Retinal pigment epithelial cell (primary cell): ENCODE measurements around the gene NMT1.

ENCODE experiments used
- DNase-seq: peaks from one replicate; pipeline ENCODE4 v3.0.0-alpha.2; 2010; ENCODE audit warnings: low read depth
- H3K4me3 ChIP-seq: 2 replicates; pipeline ENCODE4 v1.5.1; 2011; ENCODE audit warnings: mild to moderate bottlenecking, low read length, control low read depth, moderate library complexity
- CTCF ChIP-seq: conservative IDR thresholded peaks from 2 replicates; pipeline ENCODE4 v1.5.1; 2011; ENCODE audit warnings: low read depth, low read length, control low read depth, inconsistent platforms

The NMT1 gene

GRCh38 chr17:45128331-45128730, 67.2 kb downstream of the NMT1 start:
- H3K4me3 ChIP-seq, result no peak overlapping the region
- DNase-seq, result no peak
- no peak for TF ChIP-seq CTCF

GRCh38 chr17:45128989-45129388, 67.9 kb downstream of the NMT1 start:
- no peak overlapping the region for H3K4me3 ChIP-seq
- DNase-seq, result no peak

GRCh38 chr17:45129426-45129939, 68.4 kb downstream of the NMT1 start:
- peak; percentile 86 for DNase-seq
- H3K4me3 ChIP-seq, result no peak overlapping the region
- TF ChIP-seq CTCF, result no peak

More at GRCh38 chr17:45128989-45129388, 67.9 kb downstream of the NMT1 start:
- no peak for TF ChIP-seq CTCF

- H3K4me3 ChIP-seq, result peak overlapping the region; percentile 84
- TF ChIP-seq CTCF, result no peak
- DNase-seq, result no peak
These were observed 69.0 kb downstream of the NMT1 start for GRCh38 chr17:45129940-45130680.

GRCh38 chr17:45130681-45131615, 69.8 kb downstream of the NMT1 start:
- peak overlapping the region; percentile 84 for H3K4me3 ChIP-seq
- TF ChIP-seq CTCF, result no peak
- DNase-seq, result no peak

- no peak for DNase-seq
These were observed 70.7 kb downstream of the NMT1 start for GRCh38 chr17:45131616-45132319.

More at GRCh38 chr17:45131616-45132319, 70.7 kb downstream of the NMT1 start:
- H3K4me3 ChIP-seq, result peak overlapping the region; percentile 84
- TF ChIP-seq CTCF, result peak; percentile 74
